GM20000 (cell line): ENCODE data around the gene CPNE9.

Source experiments
- DNase-seq: peaks from one replicate; pipeline ENCODE4 v3.0.0; 2012; ENCODE audit warnings: low spot score
- CTCF ChIP-seq: IDR thresholded peaks from 2 replicates; pipeline ENCODE4 v1.5.1; 2012; ENCODE audit warnings: mild to moderate bottlenecking, control low read depth; ENCODE audit errors: extremely low read depth, missing control alignments

CPNE9 gene

GRCh38 chr3:9748031-9748430 is 44.4 kb downstream of the CPNE9 start:
- DNase-seq, result no peak
- no peak for TF ChIP-seq CTCF

GRCh38 chr3:9749296-9749644 is 45.6 kb downstream of the CPNE9 start:
- DNase-seq, result no peak
- TF ChIP-seq CTCF, result no peak

GRCh38 chr3:9749645-9750555 is 46.3 kb downstream of the CPNE9 start, which contains the start of gene OGG1:
TSS of gene OGG1 (plus strand) at chr3:9749952. CDS start at chr3:9750287, 335 bp downstream.
- TF ChIP-seq CTCF, result no peak
- peak; percentile 96 for DNase-seq

- TF ChIP-seq CTCF, result no peak
- no peak for DNase-seq
These were observed 47.2 kb downstream of the CPNE9 start for GRCh38 chr3:9750556-9751411.

GRCh38 chr3:9754678-9755077 is 51.0 kb downstream of the CPNE9 start:
- DNase-seq, result no peak
- TF ChIP-seq CTCF, result no peak

- DNase-seq, result no peak
- TF ChIP-seq CTCF, result no peak
These were observed 53.8 kb downstream of the CPNE9 start for GRCh38 chr3:9757427-9757826.
